Subcutaneous preadipocyte (primary cell): ENCODE data around the gene NOL4L. TPM values are rescaled to one million over a fixed set of nuclear protein-coding genes. Genes with fewer than 3 reads are reported as not detected.

Source experiments
- total RNA-seq: library from RNA; depleted of rRNA; stranded (reverse); fragments of >200 nt; gene quantifications from 2 replicates; pipeline ENCODE4 v1.2.3, GENCODE V29; 2012

Gene NOL4L, protein sequence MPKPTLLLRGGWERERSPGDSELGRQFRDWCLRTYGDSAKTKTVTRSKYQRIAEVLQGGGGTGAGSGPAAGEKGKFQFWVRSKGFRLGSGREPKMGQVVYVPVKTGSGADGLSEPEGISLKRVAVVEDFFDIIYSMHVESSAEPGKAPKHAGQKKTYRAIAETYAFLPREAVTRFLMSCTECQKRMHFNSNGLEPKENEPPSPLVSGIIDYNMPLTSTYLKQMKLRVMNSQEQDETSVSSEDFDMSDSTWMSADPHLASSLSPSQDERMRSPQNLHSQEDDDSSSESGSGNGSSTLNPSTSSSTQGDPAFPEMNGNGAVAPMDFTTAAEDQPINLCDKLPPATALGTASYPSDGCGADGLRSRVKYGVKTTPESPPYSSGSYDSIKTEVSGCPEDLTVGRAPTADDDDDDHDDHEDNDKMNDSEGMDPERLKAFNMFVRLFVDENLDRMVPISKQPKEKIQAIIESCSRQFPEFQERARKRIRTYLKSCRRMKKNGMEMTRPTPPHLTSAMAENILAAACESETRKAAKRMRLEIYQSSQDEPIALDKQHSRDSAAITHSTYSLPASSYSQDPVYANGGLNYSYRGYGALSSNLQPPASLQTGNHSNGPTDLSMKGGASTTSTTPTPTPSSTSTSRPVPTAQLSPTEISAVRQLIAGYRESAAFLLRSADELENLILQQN
- total RNA-seq = 3.7 and 4.0 TPM in 2 replicates

DNA sequence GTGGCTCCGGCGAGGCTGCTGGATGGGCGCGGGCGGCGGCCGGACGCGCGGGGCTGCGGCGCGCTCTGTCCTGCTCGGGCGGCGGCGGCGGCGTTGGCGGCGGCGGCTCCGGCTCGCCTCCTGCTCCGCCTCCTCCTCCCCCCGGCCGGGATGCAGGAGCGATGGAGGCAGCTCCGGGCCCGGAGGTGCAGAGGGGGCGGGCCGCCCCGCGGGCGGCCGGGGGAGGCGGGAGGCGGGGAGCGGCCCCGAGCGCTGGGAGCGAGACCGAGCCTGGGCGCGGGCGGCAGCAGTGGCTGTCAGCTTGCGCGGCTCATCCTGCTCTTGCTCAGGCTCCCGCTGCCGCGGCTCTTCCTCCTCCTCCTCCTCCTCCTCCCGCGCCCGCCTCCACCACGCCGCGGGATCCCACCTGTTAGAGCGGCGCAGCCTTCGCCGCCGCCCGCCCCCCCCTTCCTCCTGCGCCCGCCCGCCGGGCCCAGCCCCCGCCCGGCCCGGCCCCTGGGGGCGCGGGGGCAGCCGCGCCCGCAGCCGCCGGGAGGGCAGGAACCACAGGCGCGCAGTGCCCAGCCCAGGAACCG, at the start of gene NOL4L:
TSS of gene NOL4L (minus strand) at position 323 of the 575 bp plus-strand sequence. CDS start 443 bp downstream, outside the sequence.

Other genes with a start within 250 kb of the NOL4L start
- gene ASXL1, start 227.0 kb downstream of the NOL4L start, total RNA-seq = 35.3 and 44.8 TPM in 2 replicates
- gene C20orf203, start 88.6 kb upstream of the NOL4L start, total RNA-seq = not detected in 2 replicates
- gene COMMD7, start 158.1 kb upstream of the NOL4L start, total RNA-seq = 39.1 and 44.1 TPM in 2 replicates
- gene DNMT3B, start 177.1 kb upstream of the NOL4L start, total RNA-seq = 4.0 and 4.3 TPM in 2 replicates
- 63.2 and 82.3 TPM in 2 replicates for gene MAPRE1, start 234.6 kb upstream of the NOL4L start, total RNA-seq